HG03108 (cell line): ENCODE measurements around the gene TOP3A.
A peak's percentile ranks its signal among the peaks of the same experiment; 100 is the strongest.

ENCODE experiments used
- ATAC-seq: cut with Tn5 transposase; IDR thresholded peaks from one replicate; pipeline ENCODE4 v1.9.1; 2021; ENCODE audit warnings: moderate library complexity; ENCODE audit not compliant: unreplicated experiment

TOP3A gene

GRCh38 chr17:18278867-18279266 lies 35.9 kb downstream of the TOP3A start:
- ATAC-seq, result no peak

- ATAC-seq, result no peak
Measured at GRCh38 chr17:18277076-18277475, 37.7 kb downstream of the TOP3A start.

- ATAC-seq, result no peak
Measured at GRCh38 chr17:18270046-18270931, 44.5 kb downstream of the TOP3A start.

- ATAC-seq, result no peak
Measured at GRCh38 chr17:18267927-18268711, 46.7 kb downstream of the TOP3A start.

- no peak for ATAC-seq
Measured at GRCh38 chr17:18267366-18267765, 47.4 kb downstream of the TOP3A start.

GRCh38 chr17:18263885-18264682 lies 50.7 kb downstream of the TOP3A start:
- no peak for ATAC-seq

GRCh38 chr17:18262641-18263040 lies 52.2 kb downstream of the TOP3A start:
- ATAC-seq, result no peak

GRCh38 chr17:18262111-18262510 lies 52.7 kb downstream of the TOP3A start:
- no peak for ATAC-seq

- no peak for ATAC-seq
Measured at GRCh38 chr17:18261659-18262058, 53.1 kb downstream of the TOP3A start.

- ATAC-seq, result no peak
Measured at GRCh38 chr17:18261146-18261515, 53.7 kb downstream of the TOP3A start.

GRCh38 chr17:18260332-18261145 lies 54.3 kb downstream of the TOP3A start, which contains the start of gene MIEF2:
MIEF2 (plus strand) TSS chr17:18260662; CDS start chr17:18262721, 2,059 bp downstream.
- peak; percentile 80 for ATAC-seq

GRCh38 chr17:18259621-18260331 lies 55.0 kb downstream of the TOP3A start:
- ATAC-seq, result no peak

GRCh38 chr17:18258356-18259038 lies 56.3 kb downstream of the TOP3A start, which contains the start of gene FLII:
FLII (minus strand) TSS chr17:18258738; CDS start chr17:18258690, 48 bp downstream.
- ATAC-seq, result peak; percentile 20

- peak; percentile 21 for ATAC-seq
Measured at GRCh38 chr17:18257982-18258355, 56.8 kb downstream of the TOP3A start.

GRCh38 chr17:18257268-18257981 lies 57.4 kb downstream of the TOP3A start:
- ATAC-seq, result no peak

GRCh38 chr17:18256776-18257175 lies 58.0 kb downstream of the TOP3A start:
- no peak for ATAC-seq

GRCh38 chr17:18256351-18256750 lies 58.4 kb downstream of the TOP3A start:
- ATAC-seq, result no peak

GRCh38 chr17:18254888-18255649 lies 59.7 kb downstream of the TOP3A start:
- no peak for ATAC-seq
